ENCODE results near the gene ZSCAN25. TPM values are rescaled to one million over a fixed set of nuclear protein-coding genes. Genes with fewer than 3 reads are reported as not detected.

Gene ZSCAN25
- 6.8 to 9.7 TPM (median 9.3 TPM) in 5 replicates for total RNA-seq (2022; extraction: Qiagen RNA extraction; ENCODE audit: low read depth)

GRCh38 chr7:99616359-99617191 lies at the start of gene ZSCAN25:
Gene ZSCAN25 (plus strand): TSS chr7:99616946. CDS start chr7:99619607, 2,661 bp downstream.

GRCh38 chr7:99597762-99598501 lies 18.8 kb upstream of the ZSCAN25 start, which contains the start of gene TMEM225B:
Gene TMEM225B (plus strand): TSS chr7:99598267. CDS start chr7:99604389, 6,122 bp downstream.

GRCh38 chr7:99679400-99680191 lies 62.9 kb downstream of the ZSCAN25 start, which contains the start of gene CYP3A5:
Gene CYP3A5 (minus strand): TSS chr7:99679996. CDS start chr7:99679896, 100 bp downstream.

Other genes starting within 250 kb of the ZSCAN25 start
- 233 to 306 TPM (median 289 TPM) in 5 replicates for gene ARPC1B, start 242.2 kb upstream of the ZSCAN25 start, total RNA-seq (2022; extraction: Qiagen RNA extraction; ENCODE audit: low read depth)
- gene PDAP1, start 208.3 kb upstream of the ZSCAN25 start, total RNA-seq (2022; extraction: Qiagen RNA extraction; ENCODE audit: low read depth): 174 to 231 TPM (median 186 TPM) in 5 replicates
- 133 to 189 TPM (median 141 TPM) in 5 replicates for gene BUD31, start 208.0 kb upstream of the ZSCAN25 start, total RNA-seq (2022; extraction: Qiagen RNA extraction; ENCODE audit: low read depth)
- 5.2 to 8.7 TPM (median 7.5 TPM) in 5 replicates for gene PTCD1, start 178.1 kb upstream of the ZSCAN25 start, total RNA-seq (2022; extraction: Qiagen RNA extraction; ENCODE audit: low read depth)
- 30.1 to 48.2 TPM (median 44.5 TPM) in 5 replicates for gene CPSF4, start 178.0 kb upstream of the ZSCAN25 start, total RNA-seq (2022; extraction: Qiagen RNA extraction; ENCODE audit: low read depth)
- gene ATP5MF, start 150.8 kb upstream of the ZSCAN25 start, total RNA-seq (2022; extraction: Qiagen RNA extraction; ENCODE audit: low read depth): 808 to 1,607 TPM (median 884 TPM) in 5 replicates
- gene ZNF789, start 144.1 kb upstream of the ZSCAN25 start, total RNA-seq (2022; extraction: Qiagen RNA extraction; ENCODE audit: low read depth): 7.0 to 9.3 TPM (median 8.2 TPM) in 5 replicates
- gene ZNF394, start 116.7 kb upstream of the ZSCAN25 start, total RNA-seq (2022; extraction: Qiagen RNA extraction; ENCODE audit: low read depth): 15.4 to 20.0 TPM (median 18.8 TPM) in 5 replicates
- 9.1 to 10.4 TPM (median 10.1 TPM) in 5 replicates for gene ZKSCAN5, start 112.3 kb upstream of the ZSCAN25 start, total RNA-seq (2022; extraction: Qiagen RNA extraction; ENCODE audit: low read depth)
- 4.2 to 6.9 TPM (median 6.8 TPM) in 5 replicates for gene FAM200A, start 64.8 kb upstream of the ZSCAN25 start, total RNA-seq (2022; extraction: Qiagen RNA extraction; ENCODE audit: low read depth)
- gene ZNF655, start 58.3 kb upstream of the ZSCAN25 start, total RNA-seq (2022; extraction: Qiagen RNA extraction; ENCODE audit: low read depth): 47.7 to 58.6 TPM (median 53.0 TPM) in 5 replicates
- gene TMEM225B, start 18.7 kb upstream of the ZSCAN25 start, total RNA-seq (2022; extraction: Qiagen RNA extraction; ENCODE audit: low read depth): 0.75 to 1.4 TPM (median 0.92 TPM) in 5 replicates
- 1.1 to 2.0 TPM (median 1.8 TPM) in 5 replicates for gene CYP3A5, start 63.0 kb downstream of the ZSCAN25 start, total RNA-seq (2022; extraction: Qiagen RNA extraction; ENCODE audit: low read depth)
- not detected in 5 replicates for gene CYP3A7, start 118.2 kb downstream of the ZSCAN25 start, total RNA-seq (2022; extraction: Qiagen RNA extraction; ENCODE audit: low read depth)
- gene CYP3A4, start 167.2 kb downstream of the ZSCAN25 start, total RNA-seq (2022; extraction: Qiagen RNA extraction; ENCODE audit: low read depth): not detected in 5 replicates
- gene CYP3A43, start 211.1 kb downstream of the ZSCAN25 start, total RNA-seq (2022; extraction: Qiagen RNA extraction; ENCODE audit: low read depth): not detected in 5 replicates

Measured in A549 treated with ZK216348 at 1 μM for 4 hours (cell line).